HepG2 (cell line): ENCODE measurements around the gene CLCNKA. TPM values are rescaled to one million over a fixed set of nuclear protein-coding genes. Genes with fewer than 3 reads are reported as not detected.

Experiments used
- AGO2 ChIP-seq: fragments of 200-400 bp; formaldehyde crosslinking; optimal IDR thresholded peaks from 2 replicates; pipeline ENCODE3; 2017; ENCODE audit warnings: mild to moderate bottlenecking, low read depth, low read length, moderate library complexity
- ATF7 ChIP-seq, 2 experiments: fragments of 450-650 bp in 1 of 2; sonication (generic) in 1 of 2; formaldehyde crosslinking in 1 of 2; IDR thresholded peaks; 2 replicates each; pipeline versions ENCODE4 v1.4.0 to v1.6.1; 2016 to 2020; ENCODE audit warnings: antibody characterized with exemption in 1 of 2, mild to moderate bottlenecking in 1 of 2, missing genetic modification reagents in 1 of 2
- CEBPG ChIP-seq: IDR thresholded peaks from 2 replicates; pipeline ENCODE4 v1.6.1; 2016
- HMG20B ChIP-seq: conservative IDR thresholded peaks from 2 replicates; pipeline ENCODE4 v1.6.1; 2016; ENCODE audit warnings: missing genetic modification reagents, missing compliant biosample characterization
- HNRNPL ChIP-seq: fragments of 200-400 bp; formaldehyde crosslinking; IDR thresholded peaks from 2 replicates; pipeline ENCODE4 v1.6.1; 2017; ENCODE audit warnings: mild to moderate bottlenecking, low read depth, low read length
- MIER2 ChIP-seq: IDR thresholded peaks from 2 replicates; pipeline ENCODE4 v1.6.1; 2016; ENCODE audit warnings: missing biosample characterization, missing genetic modification reagents
- MXI1 ChIP-seq: IDR thresholded peaks from 3 replicates; pipeline ENCODE4 v1.6.1; 2012; ENCODE audit warnings: low read depth, low read length, inconsistent platforms, borderline replicate concordance
- NCOR1 ChIP-seq: fragments of 200-600 bp; sonication (generic); IDR thresholded peaks from 2 replicates; pipeline ENCODE4 v1.7.0; 2017; ENCODE audit warnings: antibody characterized with exemption, low read length, borderline replicate concordance
- PHB2 ChIP-seq: fragments of 450-650 bp; IDR thresholded peaks from 2 replicates; pipeline ENCODE4 v1.6.1; 2018; ENCODE audit not compliant: partially characterized antibody
- PHF8 ChIP-seq: sonication (generic); formaldehyde crosslinking; IDR thresholded peaks from 2 replicates; pipeline ENCODE4 v1.5.0; 2020; ENCODE audit warnings: missing genetic modification reagents
- RXRB ChIP-seq: IDR thresholded peaks from 2 replicates; pipeline ENCODE4 v1.6.1; 2016; ENCODE audit warnings: borderline replicate concordance, missing genetic modification reagents, missing compliant biosample characterization
- SETDB1 ChIP-seq: sonication (generic); formaldehyde crosslinking; IDR thresholded peaks from 2 replicates; pipeline ENCODE4 v1.5.1; 2020; ENCODE audit warnings: missing genetic modification reagents, mild to moderate bottlenecking, borderline replicate concordance
- SP1 ChIP-seq, 2 experiments: fragments of 450-650 bp in 1 of 2; sonication (generic) in 1 of 2; formaldehyde crosslinking in 1 of 2; IDR thresholded peaks; 2 replicates each; pipeline versions ENCODE4 v1.4.0 to v1.6.1; 2016 to 2020; ENCODE audit warnings: missing genetic modification reagents in 1 of 2
- TFAP4 ChIP-seq: sonication (generic); IDR thresholded peaks from 2 replicates; pipeline ENCODE4 v1.6.1; 2016; ENCODE audit warnings: low read depth, borderline replicate concordance
- TP53 ChIP-seq: sonication (generic); formaldehyde crosslinking; conservative IDR thresholded peaks from 2 replicates; pipeline ENCODE4 v1.4.0; 2020; ENCODE audit warnings: missing genetic modification reagents
- ZBTB14 ChIP-seq: sonication (generic); formaldehyde crosslinking; IDR thresholded peaks from 2 replicates; pipeline ENCODE4 v1.4.0; 2020; ENCODE audit warnings: missing genetic modification reagents
- ZBTB26 ChIP-seq: IDR thresholded peaks from 2 replicates; pipeline ENCODE4 v1.6.1; 2016; ENCODE audit warnings: missing compliant biosample characterization, missing genetic modification reagents, borderline replicate concordance
- ZBTB8A ChIP-seq: sonication (generic); formaldehyde crosslinking; IDR thresholded peaks from 2 replicates; pipeline ENCODE4 v1.4.0; 2020; ENCODE audit warnings: mild to moderate bottlenecking, low read depth, missing genetic modification reagents, borderline replicate concordance
- ZFP36 ChIP-seq: fragments of 150-350 bp; IDR thresholded peaks from 2 replicates; pipeline ENCODE4 v1.6.1; 2018; ENCODE audit warnings: borderline replicate concordance, low read length, low read depth; ENCODE audit not compliant: partially characterized antibody
- ZNF329 ChIP-seq: sonication (generic); formaldehyde crosslinking; IDR thresholded peaks from 2 replicates; pipeline ENCODE4 v1.9.0; 2021; ENCODE audit warnings: low read depth, mild to moderate bottlenecking, missing genetic modification reagents
- ZNF383 ChIP-seq: sonication (generic); formaldehyde crosslinking; IDR thresholded peaks from 2 replicates; pipeline ENCODE4 v1.4.0; 2020; ENCODE audit warnings: missing genetic modification reagents, mild to moderate bottlenecking, borderline replicate concordance
- ZNF562 ChIP-seq: sonication (generic); formaldehyde crosslinking; IDR thresholded peaks from 2 replicates; pipeline ENCODE4 v1.8.0; 2022; ENCODE audit warnings: missing genetic modification reagents, borderline replicate concordance
- ZSCAN5A ChIP-seq: sonication (generic); formaldehyde crosslinking; IDR thresholded peaks from 2 replicates; pipeline ENCODE4 v1.8.0; 2022; ENCODE audit warnings: mild to moderate bottlenecking, missing genetic modification reagents, borderline replicate concordance
- polyA plus RNA-seq, 8 experiments: library from polyadenylated mRNA; depleted of rRNA in 3 of 8; stranded (reverse) in 7 of 8; unstranded in 1 of 8; fragments of >200 nt; fragmentation: Illumina TruSeq in 4 of 8; extraction: Trizol in 4 of 8; gene quantifications; 2 replicates each; pipeline versions ENCODE4 v1.2.1 to v1.2.3, GENCODE V29; 2011 to 2016; ENCODE audit warnings: low read depth in 4 of 8, missing spikeins in 1 of 8, mixed read lengths in 1 of 8; ENCODE audit not compliant: insufficient read depth in 1 of 8
- total RNA-seq, 5 experiments: library from RNA; depleted of rRNA; stranded (reverse); fragments of >200 nt; fragmentation: Illumina TruSeq; extraction: Trizol; gene quantifications; 2 replicates each; pipeline ENCODE4 v1.2.3, GENCODE V29; 2016; ENCODE audit warnings: low read depth in 1 of 5

Gene CLCNKA
- total and polyA plus RNA-seq, 2 of the 13 experiments (the other 11 are each of a cell fraction or from before 2014, with no cell fraction given): 0.03 TPM; not detected in 1

GRCh38 chr1:16014509-16015482 lies 7.0 kb upstream of the CLCNKA start (continued):
- TF ChIP-seq NCOR1 (no peak), RXRB (CRISPR knock-in tag) (0 out of 2 replicates have a peak, but pooled peaks have one; percentile 12), TP53 (no peak), HNRNPL (peak; percentile 91), SP1 (IDR thresholded peaks at IDR 0.05) (no peak), SP1 (CRISPR knock-in tag; IDR thresholded peaks at IDR 0.05) (no peak), MIER2 (no peak), CEBPG (CRISPR knock-in tag) (no peak), AGO2 (no peak), ZNF383 (no peak), ZFP36 (no peak), MXI1 (peak; percentile 28; the same call in 1 of the 3 replicates), ATF7 (IDR thresholded peaks at IDR 0.05) (no peak), ATF7 (CRISPR knock-in tag; IDR thresholded peaks at IDR 0.05) (no peak), ZSCAN5A (no peak), PHF8 (CRISPR knock-in tag) (no peak), HMG20B (CRISPR knock-in tag) (no peak), ZBTB26 (no peak), ZBTB14 (no peak), ZNF329 (no peak), ZNF562 (no peak), TFAP4 (no peak), SETDB1 (CRISPR knock-in tag) (no peak), PHB2 (no peak), ZBTB8A (CRISPR knock-in tag) (no peak)
